ENCODE results near the gene TSBP1.
"Not testable (repeated sequence)": the region's sequence is repeated elsewhere in the genome, so short reads cannot be mapped to it uniquely, and the experiment has no call there.

DNA sequence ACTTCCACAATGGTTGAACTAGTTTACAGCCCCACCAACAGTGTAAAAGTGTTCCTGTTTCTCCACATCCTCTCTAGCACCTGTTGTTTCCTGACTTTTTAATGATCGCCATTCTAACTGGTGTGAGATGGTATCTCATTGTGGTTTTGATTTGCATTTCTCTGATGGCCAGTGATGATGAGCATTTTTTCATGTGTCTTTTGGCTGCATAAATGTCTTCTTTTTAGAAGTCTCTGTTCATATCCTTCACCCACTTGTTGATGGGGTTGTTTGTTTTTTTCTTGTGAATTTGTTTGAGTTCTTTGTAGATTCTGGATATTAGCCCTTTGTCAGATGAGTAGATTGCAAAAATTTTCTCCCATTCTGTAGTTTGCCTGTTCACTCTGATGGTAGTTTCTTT, 12.5 kb downstream of the TSBP1 start:
- TF ChIP-seq EZH2 (IDR thresholded peaks at IDR 0.05; ENCODE audit: borderline replicate concordance, low read depth, low read length, poor library complexity, severe bottlenecking); CTCF (conservative IDR thresholded peaks at IDR 0.05; ENCODE audit: low read depth, low read length): not testable (repeated sequence)

Measured in A673 (cell line).